Fibroblast of lung (primary cell): ENCODE results near the gene TOLLIP.

Experiments
- EZH2 ChIP-seq: IDR thresholded peaks from 2 replicates; pipeline ENCODE4 v1.5.1; 2012; ENCODE audit warnings: low read length, control low read depth, mild to moderate bottlenecking; ENCODE audit errors: missing control alignments
- TF ChIP-seq, protein P1 (sequence below), 2 donors: IDR thresholded peaks in 1 of 2; conservative IDR thresholded peaks in 1 of 2; 1 replicate in 1 of 2; 2 replicates in 1 of 2; pipeline ENCODE4 v1.5.1; 2011 to 2012; ENCODE audit warnings: low read length in 2 of 2, control low read depth in 1 of 2, inconsistent platforms in 1 of 2, low read depth in 1 of 2, mild to moderate bottlenecking in 1 of 2

GRCh38 chr11:1283906-1284305, 25.5 kb downstream of the TOLLIP start:
- TF ChIP-seq, protein P1, sequence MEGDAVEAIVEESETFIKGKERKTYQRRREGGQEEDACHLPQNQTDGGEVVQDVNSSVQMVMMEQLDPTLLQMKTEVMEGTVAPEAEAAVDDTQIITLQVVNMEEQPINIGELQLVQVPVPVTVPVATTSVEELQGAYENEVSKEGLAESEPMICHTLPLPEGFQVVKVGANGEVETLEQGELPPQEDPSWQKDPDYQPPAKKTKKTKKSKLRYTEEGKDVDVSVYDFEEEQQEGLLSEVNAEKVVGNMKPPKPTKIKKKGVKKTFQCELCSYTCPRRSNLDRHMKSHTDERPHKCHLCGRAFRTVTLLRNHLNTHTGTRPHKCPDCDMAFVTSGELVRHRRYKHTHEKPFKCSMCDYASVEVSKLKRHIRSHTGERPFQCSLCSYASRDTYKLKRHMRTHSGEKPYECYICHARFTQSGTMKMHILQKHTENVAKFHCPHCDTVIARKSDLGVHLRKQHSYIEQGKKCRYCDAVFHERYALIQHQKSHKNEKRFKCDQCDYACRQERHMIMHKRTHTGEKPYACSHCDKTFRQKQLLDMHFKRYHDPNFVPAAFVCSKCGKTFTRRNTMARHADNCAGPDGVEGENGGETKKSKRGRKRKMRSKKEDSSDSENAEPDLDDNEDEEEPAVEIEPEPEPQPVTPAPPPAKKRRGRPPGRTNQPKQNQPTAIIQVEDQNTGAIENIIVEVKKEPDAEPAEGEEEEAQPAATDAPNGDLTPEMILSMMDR (conservative IDR thresholded peaks at IDR 0.05 in 1 of 2, IDR thresholded peaks at IDR 0.05 in 1 of 2; ENCODE audit: low read depth in 1 of 2, low read length in 2 of 2), result no peak
- no peak for TF ChIP-seq EZH2
